ENCODE data around the gene EIF5B. TPM values are rescaled to one million over a fixed set of nuclear protein-coding genes. Genes with fewer than 3 reads are reported as not detected.

Gene EIF5B
- total RNA-seq, 1 donor from 2014 or later, result 31.0 TPM

- DNase-seq (no peak), ATAC-seq (no peak)
- Histone ChIP-seq H3K27me3 (ENCODE audit: low read depth) (no peaks in the 10 kb centered on the region), H3K36me3 (peaks cover 93% of the 10 kb centered on the region), H3K4me3 (no peak overlapping the region), H3K9me3 (no peaks in the 10 kb centered on the region), H3K27ac (no peak overlapping the region), H3K4me1 (no peaks in the 10 kb centered on the region)
- intact Hi-C loops (cut with DNase I), result no loop called here
- no peak for TF ChIP-seq CTCF (IDR thresholded peaks at IDR 0.05)
Observed at GRCh38 chr2:99417396-99417795, 80.2 kb downstream of the EIF5B start.

GRCh38 chr2:99420031-99420430 is 82.8 kb downstream of the EIF5B start:
- no peak overlapping the region for H3K27ac ChIP-seq
- no peaks in the 10 kb centered on the region for H3K27me3 ChIP-seq (ENCODE audit: low read depth)
- no peak overlapping the region for H3K4me3 ChIP-seq
- DNase-seq (no peak), ATAC-seq (no peak)
- peaks cover 97% of the 10 kb centered on the region for H3K36me3 ChIP-seq
- peaks cover 5% of the 10 kb centered on the region for H3K4me1 ChIP-seq
- no peaks in the 10 kb centered on the region for H3K9me3 ChIP-seq
- intact Hi-C loops (cut with DNase I), result no loop called here
- TF ChIP-seq CTCF (IDR thresholded peaks at IDR 0.05), result no peak

DNA sequence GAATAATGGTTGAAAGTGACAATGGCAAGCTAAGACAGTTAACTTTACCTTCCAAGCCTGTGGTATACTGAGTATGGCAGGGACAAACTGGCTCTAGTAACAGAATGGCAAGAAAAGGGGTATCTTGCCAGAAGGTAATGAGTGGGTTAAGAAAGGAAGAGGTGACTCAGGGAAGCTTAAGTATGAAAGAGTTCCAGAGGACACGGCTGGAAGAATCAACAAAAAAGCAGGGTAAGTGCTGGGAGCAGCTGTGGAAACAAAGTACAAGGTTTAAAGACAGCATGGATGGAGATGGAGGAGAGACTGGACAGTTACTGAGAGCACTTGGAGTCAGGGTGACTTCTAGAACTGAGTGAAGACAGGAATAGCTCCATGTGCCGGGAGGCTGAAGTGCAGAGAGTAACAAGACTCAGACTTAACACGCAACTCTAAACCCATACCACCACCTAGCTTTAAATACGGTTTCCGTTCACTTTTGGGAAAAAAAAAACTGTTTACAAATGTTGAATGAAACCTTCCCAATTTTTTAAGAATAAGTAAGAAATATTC is 83.6 kb downstream of the EIF5B start:
- no peak overlapping the region for H3K4me3 ChIP-seq
- H3K9me3 ChIP-seq, result no peaks in the 10 kb centered on the region
- DNase-seq (no peak), ATAC-seq (no peak)
- no peaks in the 10 kb centered on the region for H3K27me3 ChIP-seq (ENCODE audit: low read depth)
- H3K36me3 ChIP-seq, result peaks cover 98% of the 10 kb centered on the region
- no peak for TF ChIP-seq CTCF (IDR thresholded peaks at IDR 0.05)
- H3K4me1 ChIP-seq, result peaks cover 9% of the 10 kb centered on the region
- no peak overlapping the region for H3K27ac ChIP-seq
- intact Hi-C loops (cut with DNase I), result no loop called here

DNA sequence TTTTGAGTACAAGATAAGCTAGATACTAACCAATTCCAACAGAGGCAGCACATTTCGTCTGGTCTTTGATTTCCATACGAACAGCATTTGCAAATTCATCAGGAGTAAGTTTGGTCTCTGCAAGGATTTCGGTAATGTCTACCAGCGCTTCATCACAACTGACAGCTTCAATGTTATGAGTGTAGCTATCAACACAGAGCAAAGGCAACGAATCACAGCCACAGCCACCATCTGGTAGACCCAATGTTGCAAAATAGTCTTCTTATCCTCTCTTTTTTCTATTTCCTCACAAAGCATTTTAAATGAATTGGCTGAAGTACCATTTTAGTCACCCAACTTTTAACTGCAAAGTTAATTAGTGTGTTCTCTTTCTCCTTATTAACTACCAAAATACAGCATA is 84.3 kb downstream of the EIF5B start:
- H3K27ac ChIP-seq, result no peak overlapping the region
- H3K36me3 ChIP-seq, result peaks cover 98% of the 10 kb centered on the region
- TF ChIP-seq CTCF (IDR thresholded peaks at IDR 0.05), result no peak
- intact Hi-C loops (cut with DNase I), result no loop called here
- no peaks in the 10 kb centered on the region for H3K27me3 ChIP-seq (ENCODE audit: low read depth)
- no peak for ATAC-seq
- no peak overlapping the region for H3K4me3 ChIP-seq
- H3K4me1 ChIP-seq, result peaks cover 9% of the 10 kb centered on the region
- DNase-seq, result no peak
- H3K9me3 ChIP-seq, result no peaks in the 10 kb centered on the region

DNA sequence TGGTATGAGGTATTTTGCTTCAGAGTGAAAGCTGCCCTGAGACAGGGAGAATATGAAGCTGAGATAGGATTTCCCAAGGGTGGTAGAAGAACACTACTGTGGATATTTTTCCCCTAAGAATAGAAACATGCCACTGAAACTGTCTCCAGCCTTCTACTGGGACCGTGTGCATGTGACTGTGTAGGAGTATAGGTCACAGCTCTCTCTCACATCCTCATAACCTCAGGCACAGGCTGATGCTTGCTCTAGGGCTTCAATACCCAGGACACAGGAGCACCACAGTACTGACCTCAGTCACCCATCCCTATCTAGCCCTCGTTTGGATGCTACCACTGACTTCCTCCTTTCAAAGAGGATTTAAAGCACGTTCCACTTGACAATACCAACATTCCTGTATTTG is 85.4 kb downstream of the EIF5B start:
- Histone ChIP-seq H3K27me3 (ENCODE audit: low read depth) (no peaks in the 10 kb centered on the region), H3K36me3 (peaks cover 95% of the 10 kb centered on the region), H3K4me1 (peaks cover 9% of the 10 kb centered on the region), H3K27ac (no peak overlapping the region), H3K4me3 (no peak overlapping the region), H3K9me3 (no peaks in the 10 kb centered on the region)
- DNase-seq (no peak), ATAC-seq (no peak)
- no peak for TF ChIP-seq CTCF (IDR thresholded peaks at IDR 0.05)
- intact Hi-C loops (cut with DNase I), result no loop called here

GRCh38 chr2:99424371-99424770 is 87.2 kb downstream of the EIF5B start:
- no peak for DNase-seq
- Histone ChIP-seq H3K4me3 (no peak overlapping the region), H3K36me3 (peaks cover 95% of the 10 kb centered on the region), H3K27me3 (ENCODE audit: low read depth) (no peaks in the 10 kb centered on the region), H3K27ac (no peak overlapping the region), H3K4me1 (peaks cover 9% of the 10 kb centered on the region), H3K9me3 (no peaks in the 10 kb centered on the region)
- intact Hi-C loops (cut with DNase I), result no loop called here
- no peak for ATAC-seq
- no peak for TF ChIP-seq CTCF (IDR thresholded peaks at IDR 0.05)

Measured in lower lobe of right lung (tissue), 2 donors.